GM13976 (cell line): ENCODE measurements around the gene TBC1D22A.

Experiments used
- DNase-seq: peaks from one replicate; pipeline ENCODE4 v3.0.0; 2012; ENCODE audit warnings: low spot score
- CTCF ChIP-seq: IDR thresholded peaks from 2 replicates; pipeline ENCODE4 v1.5.1; 2012; ENCODE audit warnings: borderline replicate concordance, mild to moderate bottlenecking; ENCODE audit not compliant: insufficient read depth; ENCODE audit errors: extremely low read depth, missing control alignments, control extremely low read depth
- in situ Hi-C: fragments of 300-500 bp; cut with MboI; formaldehyde crosslinking; loops from one replicate; pipeline ENCODE4 v1.12.0; 2022; ENCODE audit warnings: low sequenced_read_pairs, mixed read lengths, inconsistent platforms; ENCODE audit not compliant: unreplicated experiment

TBC1D22A gene

GRCh38 chr22:46983046-46983445 lies 220.6 kb downstream of the TBC1D22A start:
- no peak for TF ChIP-seq CTCF
- DNase-seq: no peak
- in situ Hi-C loops: no loop called here

GRCh38 chr22:46984751-46985506 lies 222.5 kb downstream of the TBC1D22A start:
- no peak for DNase-seq
- in situ Hi-C loops: no loop called here
- no peak for TF ChIP-seq CTCF

- in situ Hi-C loops: no loop called here
- no peak for TF ChIP-seq CTCF
- no peak for DNase-seq
Observed at GRCh38 chr22:46985507-46985882, 223.0 kb downstream of the TBC1D22A start.

- in situ Hi-C loops: no loop called here
- no peak for DNase-seq
- no peak for TF ChIP-seq CTCF
Observed at GRCh38 chr22:46986788-46987187, 224.3 kb downstream of the TBC1D22A start.

GRCh38 chr22:46990937-46991550 lies 228.6 kb downstream of the TBC1D22A start:
- in situ Hi-C loops: no loop called here
- no peak for TF ChIP-seq CTCF

GRCh38 chr22:46991666-46992065 lies 229.2 kb downstream of the TBC1D22A start:
- DNase-seq: no peak
- in situ Hi-C loops: no loop called here
- TF ChIP-seq CTCF: no peak

More at GRCh38 chr22:46990937-46991550, 228.6 kb downstream of the TBC1D22A start:
- DNase-seq: peak; percentile 25
